Naive thymus-derived CD4-positive, alpha-beta T cell (primary cell): Measurements from ENCODE around the gene SLC39A11. TPM values are rescaled to one million over a fixed set of nuclear protein-coding genes. Genes with fewer than 3 reads are reported as not detected.

ENCODE experiments used
- ATAC-seq: fragments of 150-1000 bp; cut with Tn5 transposase; 2 replicates; pipeline ENCODE4 v1.10.0; 2021; ENCODE audit warnings: mild to moderate bottlenecking, moderate library complexity
- CTCF ChIA-PET: fragments of 350-600 bp; sonication (Branson Sonifier 250); formaldehyde crosslinking; loops from one replicate; lab custom pipeline; 2021; ENCODE audit warnings: antibody characterized with exemption; lab: Charles Lee
- POLR2A ChIA-PET: fragments of 350-600 bp; sonication (Branson Sonifier 250); formaldehyde crosslinking; loops from one replicate; lab custom pipeline; 2021; ENCODE audit warnings: antibody characterized with exemption, inconsistent platforms; lab: Charles Lee
- DNase-seq, 9 donors: peaks; one replicate each; pipeline versions ENCODE4 v3.0.0 to v3.0.0-alpha.2; 2020 to 2022; ENCODE audit warnings: mixed read lengths in 1 of 9
- H3K27ac ChIP-seq: one replicate; pipeline ENCODE4 v1.7.0; 2013; ENCODE audit warnings: mild to moderate bottlenecking, low read depth, low read length, moderate library complexity
- H3K27me3 ChIP-seq, 2 donors: one replicate each; pipeline ENCODE4 v1.7.0; 2013; ENCODE audit warnings: low read length in 2 of 2, mild to moderate bottlenecking in 2 of 2, moderate library complexity in 2 of 2; ENCODE audit not compliant: control insufficient read depth in 2 of 2, insufficient read depth in 2 of 2
- H3K36me3 ChIP-seq, 3 experiments: 1 replicate in 2 of 3; 2 replicates in 1 of 3; pipeline ENCODE4 v1.7.0; 2013; ENCODE audit warnings: low read length in 3 of 3, mild to moderate bottlenecking in 3 of 3, moderate library complexity in 1 of 3; ENCODE audit not compliant: insufficient read depth in 3 of 3, control insufficient read depth in 2 of 3
- H3K4me1 ChIP-seq, 2 donors: one replicate each; pipeline ENCODE4 v1.7.0; 2013; ENCODE audit warnings: low read length in 2 of 2, mild to moderate bottlenecking in 2 of 2, moderate library complexity in 1 of 2; ENCODE audit not compliant: control insufficient read depth in 2 of 2, insufficient read depth in 2 of 2
- H3K4me3 ChIP-seq: 2 replicates; pipeline ENCODE4 v1.7.0; 2013; ENCODE audit warnings: mild to moderate bottlenecking, low read length
- H3K9me3 ChIP-seq, 3 experiments: 1 replicate in 2 of 3; 2 replicates in 1 of 3; pipeline ENCODE4 v1.7.0; 2013; ENCODE audit warnings: low read length in 3 of 3; ENCODE audit not compliant: control insufficient read depth in 2 of 3
- H3K27ac Mint-ChIP-seq, 9 donors: one replicate each; pipeline ENCODE4 v1.8.0; 2020 to 2022; ENCODE audit warnings: mixed read lengths in 9 of 9, mild to moderate bottlenecking in 8 of 9, moderate library complexity in 5 of 9, inconsistent platforms in 2 of 9
- H3K27me3 Mint-ChIP-seq, 5 donors: one replicate each; pipeline ENCODE4 v1.8.0; 2021 to 2022; ENCODE audit warnings: mixed read lengths in 5 of 5, mild to moderate bottlenecking in 1 of 5
- H3K36me3 Mint-ChIP-seq, 5 donors: one replicate each; pipeline ENCODE4 v1.8.0; 2020 to 2022; ENCODE audit warnings: mixed read lengths in 5 of 5, mild to moderate bottlenecking in 3 of 5, inconsistent platforms in 1 of 5
- H3K4me1 Mint-ChIP-seq, 7 donors: one replicate each; pipeline ENCODE4 v1.8.0; 2020 to 2022; ENCODE audit warnings: mixed read lengths in 7 of 7, mild to moderate bottlenecking in 3 of 7, inconsistent platforms in 1 of 7
- H3K4me3 Mint-ChIP-seq, 10 donors: one replicate each; pipeline ENCODE4 v1.8.0; 2020 to 2022; ENCODE audit warnings: mild to moderate bottlenecking in 10 of 10, mixed read lengths in 10 of 10, moderate library complexity in 6 of 10, inconsistent platforms in 2 of 10
- H3K9me3 Mint-ChIP-seq, 11 donors: one replicate each; pipeline ENCODE4 v1.8.0; 2020 to 2022; ENCODE audit warnings: mixed read lengths in 11 of 11, mild to moderate bottlenecking in 4 of 11, inconsistent platforms in 1 of 11, moderate library complexity in 1 of 11
- intact Hi-C, 2 donors: fragments of 100-400 bp; cut with micrococcal nuclease; formaldehyde crosslinking; loops; one replicate each; pipeline ENCODE4 v1.15.1; 2023
- polyA plus RNA-seq, 2 donors: library from polyadenylated mRNA; unstranded; fragments of 300-500 nt; fragmentation: Illumina TruSeq; gene quantifications; one replicate each; pipeline ENCODE4 v1.2.3, GENCODE V29; 2021
- total RNA-seq, 6 experiments: library from RNA in 5 of 6; stranded (reverse) in 5 of 6; gene quantifications; 1 replicate in 5 of 6; 2 replicates in 1 of 6; pipeline ENCODE4 v1.2.3 and lab custom pipeline; 2021 to 2026

Gene SLC39A11
- total and polyA plus RNA-seq, 7 experiments from 2014 or later: 8.5 to 36.7 (median 19.8) TPM

DNA sequence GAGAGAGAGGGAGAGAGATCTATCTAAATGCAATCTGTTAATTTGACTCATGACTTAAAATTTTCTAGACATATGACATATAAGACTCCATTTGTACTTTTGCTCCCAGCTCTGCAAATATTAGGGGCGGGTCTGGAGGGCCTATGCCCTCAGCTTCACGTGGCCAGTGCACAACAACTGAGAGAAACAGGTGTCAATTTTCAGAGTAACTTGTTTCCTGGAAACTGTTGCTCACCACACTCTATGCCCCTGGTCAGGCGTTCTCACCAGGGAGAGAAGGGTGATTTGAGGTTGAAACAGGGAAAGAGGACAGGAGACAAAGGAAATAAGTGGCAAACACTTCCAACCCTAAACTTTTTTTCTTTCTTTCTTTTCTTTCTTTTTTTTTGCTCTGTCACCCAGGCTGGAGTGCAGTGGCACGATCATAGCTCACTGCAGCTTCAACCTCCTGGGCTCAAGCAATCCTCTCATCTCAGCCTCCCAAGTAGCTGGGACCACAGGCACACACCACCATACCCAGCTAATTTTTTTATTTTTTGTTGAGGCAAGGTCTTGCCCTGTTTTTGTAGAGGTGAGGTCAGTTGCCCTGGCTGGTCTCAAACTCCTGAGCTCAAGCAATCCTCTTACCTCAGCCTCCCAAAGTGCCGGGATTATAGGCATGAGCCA, 270.0 kb downstream of the SLC39A11 start:
- Histone ChIP-seq H3K4me3 (no peak overlapping the region), H3K4me1 (no peaks in the 10 kb centered on the region), H3K9me3 (peaks cover 0 to 17% (median 0%) of the 10 kb centered on the region in 3 experiments), H3K27ac (no peak overlapping the region), H3K27me3 (no peaks in the 10 kb centered on the region), H3K36me3 (no peaks in the 10 kb centered on the region)
- peaks cover 25 to 84% (median 71%) of the 10 kb centered on the region in 5 donors for H3K36me3 Mint-ChIP-seq
- ChIA-PET POLR2A (no interaction called here), CTCF (no interaction called here)
- intact Hi-C loops: no loop called here
- ATAC-seq: no peak
- H3K9me3 Mint-ChIP-seq: peaks cover 10 to 35% (median 24%) of the 10 kb centered on the region in 11 donors
- no peak overlapping the region for H3K27ac Mint-ChIP-seq
- no peak overlapping the region for H3K4me3 Mint-ChIP-seq
- peaks cover 0 to 10% (median 0%) of the 10 kb centered on the region in 7 donors for H3K4me1 Mint-ChIP-seq
- no peak for DNase-seq
- H3K27me3 Mint-ChIP-seq: no peaks in the 10 kb centered on the region

DNA sequence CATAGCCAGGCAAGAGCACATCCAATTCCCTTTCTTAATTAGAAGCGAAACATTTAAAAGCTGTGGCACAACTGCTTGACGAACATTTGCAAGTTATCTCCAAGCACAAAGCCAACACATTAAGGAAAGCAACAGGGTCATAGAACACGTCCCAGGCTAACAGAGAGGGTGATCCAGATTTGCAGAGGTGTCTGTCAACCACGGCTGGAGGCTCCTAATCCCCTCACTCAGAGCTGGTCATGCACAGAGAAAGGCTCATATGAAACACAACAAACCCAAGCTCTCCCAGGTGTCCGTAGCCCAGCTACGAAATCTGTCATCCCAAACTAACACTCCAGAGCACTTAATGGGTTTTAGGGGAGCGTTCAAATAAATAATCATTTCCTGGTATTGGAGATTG, 276.1 kb downstream of the SLC39A11 start:
- DNase-seq: no peak
- Mint-ChIP-seq H3K36me3 (peaks cover 15 to 93% (median 84%) of the 10 kb centered on the region in 5 donors), H3K9me3 (peaks cover 5 to 29% (median 12%) of the 10 kb centered on the region in 11 donors), H3K27me3 (no peaks in the 10 kb centered on the region), H3K4me3 (peak overlapping the region in 1 of 10 donors; percentile 68), H3K27ac (no peak overlapping the region), H3K4me1 (no peaks in the 10 kb centered on the region)
- Histone ChIP-seq H3K27ac (no peak overlapping the region), H3K36me3 (peaks cover 0 to 7% (median 0%) of the 10 kb centered on the region in 3 experiments), H3K4me1 (no peaks in the 10 kb centered on the region), H3K9me3 (no peaks in the 10 kb centered on the region), H3K27me3 (no peaks in the 10 kb centered on the region), H3K4me3 (no peak overlapping the region)
- ATAC-seq: no peak
- ChIA-PET CTCF (interaction anchor here (0.7 kb wide), 1 partner anchor 9 kb away, joined by 3 read pairs; no protein-coding TSS in a partner anchor), POLR2A (no interaction called here)
- intact Hi-C loops: no loop called here

DNA sequence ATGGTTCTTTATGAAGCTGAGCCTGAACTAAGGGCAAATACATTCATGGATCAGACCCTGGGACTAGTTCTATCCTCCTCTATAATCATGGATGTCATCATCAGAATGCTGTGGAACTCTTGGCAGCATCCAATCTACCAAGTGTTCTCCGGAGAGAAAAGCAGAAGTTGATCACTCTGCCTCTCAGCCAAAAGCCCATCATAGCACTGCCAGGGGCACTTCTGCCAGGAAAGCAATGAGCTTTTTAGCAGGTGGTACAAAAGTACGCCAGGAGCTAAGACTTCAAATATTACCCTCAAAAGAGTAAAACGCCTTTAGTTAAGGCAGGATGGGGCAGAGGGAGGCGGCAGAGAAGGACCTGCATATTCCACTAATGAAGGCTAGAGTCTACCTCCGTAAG, 279.0 kb downstream of the SLC39A11 start:
- H3K4me3 ChIP-seq: no peak overlapping the region
- H3K27me3 Mint-ChIP-seq: no peaks in the 10 kb centered on the region
- DNase-seq (no peak), ATAC-seq (no peak)
- no peaks in the 10 kb centered on the region for H3K27me3 ChIP-seq
- no peaks in the 10 kb centered on the region for H3K4me1 Mint-ChIP-seq
- H3K4me1 ChIP-seq: no peaks in the 10 kb centered on the region
- ChIA-PET POLR2A (no interaction called here), CTCF (no interaction called here)
- no peak overlapping the region for H3K27ac ChIP-seq
- no peak overlapping the region for H3K27ac Mint-ChIP-seq
- no peak overlapping the region for H3K4me3 Mint-ChIP-seq
- H3K9me3 Mint-ChIP-seq: peaks cover 7 to 39% (median 19%) of the 10 kb centered on the region in 11 donors
- H3K36me3 ChIP-seq: peaks cover 0 to 7% (median 0%) of the 10 kb centered on the region in 3 experiments
- no peaks in the 10 kb centered on the region for H3K9me3 ChIP-seq
- intact Hi-C loops: no loop called here
- H3K36me3 Mint-ChIP-seq: peaks cover 13 to 88% (median 82%) of the 10 kb centered on the region in 5 donors

DNA sequence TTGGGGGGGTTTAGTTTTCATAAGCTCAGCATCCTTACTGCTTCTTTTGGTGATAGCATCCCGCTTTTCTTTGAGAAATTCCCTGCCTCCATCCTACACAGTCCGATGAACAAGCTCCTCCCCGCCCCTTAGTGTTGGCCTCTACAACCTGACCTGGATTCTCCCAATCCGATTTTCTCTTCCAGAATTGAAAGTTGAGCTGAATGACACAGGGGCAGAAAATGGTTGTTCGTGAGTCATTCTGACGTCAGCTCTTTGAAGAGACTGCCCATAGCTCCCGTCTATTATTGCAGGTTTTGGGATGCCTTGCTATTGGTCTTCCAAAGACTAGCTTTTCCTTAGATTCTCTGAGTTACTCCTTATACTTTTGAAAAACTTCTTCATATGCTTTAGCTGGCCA, 279.7 kb downstream of the SLC39A11 start:
- peaks cover 0 to 7% (median 0%) of the 10 kb centered on the region in 3 experiments for H3K36me3 ChIP-seq
- Mint-ChIP-seq H3K9me3 (peaks cover 7 to 39% (median 19%) of the 10 kb centered on the region in 11 donors), H3K27ac (no peak overlapping the region), H3K4me1 (no peaks in the 10 kb centered on the region), H3K36me3 (peaks cover 13 to 87% (median 82%) of the 10 kb centered on the region in 5 donors), H3K4me3 (no peak overlapping the region), H3K27me3 (no peaks in the 10 kb centered on the region)
- ChIA-PET CTCF (no interaction called here), POLR2A (no interaction called here)
- no peaks in the 10 kb centered on the region for H3K9me3 ChIP-seq
- ATAC-seq (no peak), DNase-seq (no peak)
- H3K4me1 ChIP-seq: no peaks in the 10 kb centered on the region
- H3K4me3 ChIP-seq: no peak overlapping the region
- H3K27me3 ChIP-seq: no peaks in the 10 kb centered on the region
- intact Hi-C loops: no loop called here
- H3K27ac ChIP-seq: no peak overlapping the region

DNA sequence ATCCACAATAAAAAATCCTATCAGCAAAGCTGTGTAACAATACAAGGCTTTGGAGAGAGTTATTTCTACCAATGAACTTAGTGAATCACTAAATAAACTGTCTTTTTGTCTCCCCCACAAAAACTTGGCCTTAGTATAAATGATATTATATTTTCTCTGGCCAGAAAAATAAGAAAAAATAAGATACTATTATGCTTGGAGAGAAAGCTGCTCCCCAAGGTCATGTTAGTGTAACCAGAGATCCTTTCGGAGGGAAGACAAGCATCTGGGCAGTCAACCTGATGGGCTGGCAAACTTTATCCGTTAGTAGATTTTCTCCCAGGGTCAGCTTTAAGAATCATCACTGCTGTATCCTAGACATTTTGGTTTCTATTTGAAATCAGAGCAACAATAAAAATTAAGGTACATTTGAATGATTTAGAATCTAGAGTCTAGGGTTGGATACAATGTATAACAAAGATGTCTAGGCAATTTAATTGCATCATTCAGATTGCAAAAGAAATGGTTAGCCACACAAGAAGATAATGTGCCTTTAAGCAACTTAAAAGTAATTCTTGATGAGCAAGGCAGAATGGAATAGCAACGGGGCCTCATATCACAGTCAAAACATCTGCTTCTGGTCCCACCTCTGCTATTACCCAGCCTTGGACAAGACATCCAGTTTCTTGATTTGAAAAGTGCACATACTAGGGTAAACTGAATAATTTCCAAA, 280.4 kb downstream of the SLC39A11 start:
- H3K27ac Mint-ChIP-seq: no peak overlapping the region
- no peaks in the 10 kb centered on the region for H3K9me3 ChIP-seq
- H3K27ac ChIP-seq: no peak overlapping the region
- POLR2A ChIA-PET: no interaction called here
- H3K27me3 Mint-ChIP-seq: no peaks in the 10 kb centered on the region
- H3K4me3 Mint-ChIP-seq: no peak overlapping the region
- CTCF ChIA-PET: no interaction called here
- peaks cover 7 to 39% (median 19%) of the 10 kb centered on the region in 11 donors for H3K9me3 Mint-ChIP-seq
- H3K4me3 ChIP-seq: no peak overlapping the region
- H3K36me3 ChIP-seq: peaks cover 0 to 7% (median 0%) of the 10 kb centered on the region in 3 experiments
- no peaks in the 10 kb centered on the region for H3K4me1 Mint-ChIP-seq
- DNase-seq (no peak), ATAC-seq (no peak)
- no peaks in the 10 kb centered on the region for H3K27me3 ChIP-seq
- no peaks in the 10 kb centered on the region for H3K4me1 ChIP-seq
- intact Hi-C loops: no loop called here
- peaks cover 13 to 84% (median 81%) of the 10 kb centered on the region in 5 donors for H3K36me3 Mint-ChIP-seq

DNA sequence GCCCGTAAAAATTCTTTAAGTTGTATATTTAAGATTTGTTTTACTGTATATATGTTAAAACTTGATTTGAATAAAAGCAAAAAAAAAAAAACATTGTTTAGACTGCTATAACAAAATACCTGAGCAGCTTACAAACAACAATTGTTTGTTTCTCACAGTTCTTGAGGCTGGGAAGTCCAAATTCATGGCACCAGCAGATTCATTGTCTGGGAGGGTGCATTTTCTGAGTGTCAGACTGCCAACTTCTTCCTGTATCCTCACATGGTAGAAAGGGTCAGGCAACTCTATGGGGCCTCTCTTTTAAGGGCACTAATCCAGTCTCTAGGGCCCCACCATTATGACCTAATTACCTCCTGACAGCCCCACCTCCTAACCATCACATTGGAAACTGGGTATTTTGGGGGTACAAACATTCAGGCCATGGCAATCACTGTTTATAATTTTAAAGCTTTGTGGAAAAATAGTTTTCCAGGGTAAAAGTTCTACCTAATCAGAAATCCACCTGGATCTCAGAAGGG, 281.4 kb downstream of the SLC39A11 start:
- ChIA-PET POLR2A (no interaction called here), CTCF (no interaction called here)
- no peak overlapping the region for H3K27ac Mint-ChIP-seq
- Histone ChIP-seq H3K36me3 (peaks cover 0 to 2% (median 0%) of the 10 kb centered on the region in 3 experiments), H3K27ac (no peak overlapping the region), H3K27me3 (no peaks in the 10 kb centered on the region), H3K4me3 (no peak overlapping the region), H3K4me1 (no peaks in the 10 kb centered on the region), H3K9me3 (no peaks in the 10 kb centered on the region)
- H3K9me3 Mint-ChIP-seq: peaks cover 7 to 42% (median 22%) of the 10 kb centered on the region in 11 donors
- peaks cover 0 to 3% (median 0%) of the 10 kb centered on the region in 7 donors for H3K4me1 Mint-ChIP-seq
- ATAC-seq: no peak
- intact Hi-C loops: no loop called here
- H3K4me3 Mint-ChIP-seq: no peak overlapping the region
- no peaks in the 10 kb centered on the region for H3K27me3 Mint-ChIP-seq
- DNase-seq: no peak
- peaks cover 7 to 79% (median 74%) of the 10 kb centered on the region in 5 donors for H3K36me3 Mint-ChIP-seq
